Mucosa of descending colon (tissue), 3 donors: Measurements from ENCODE around the gene SACS. TPM values are rescaled to one million over a fixed set of nuclear protein-coding genes. Genes with fewer than 3 reads are reported as not detected.
"Not testable (repeated sequence)": the region's sequence is repeated elsewhere in the genome, so short reads cannot be mapped to it uniquely, and the experiment has no call there.

ENCODE experiments used
- ATAC-seq: fragments of 200-7000 bp; cut with Tn5 transposase; one replicate; pipeline ENCODE4 v1.9.1; 2020; ENCODE audit warnings: mild to moderate bottlenecking, moderate library complexity
- DNase-seq, 3 donors: peaks; one replicate each; pipeline ENCODE4 v3.0.0-alpha.2; 2020
- H3K36me3 ChIP-seq: fragments of 200-600 bp; one replicate; pipeline ENCODE4 v1.8.0; 2021; ENCODE audit warnings: low read depth, mild to moderate bottlenecking
- H3K4me1 ChIP-seq: fragments of 200-600 bp; one replicate; pipeline ENCODE4 v1.8.0; 2021; ENCODE audit warnings: low read depth, mild to moderate bottlenecking
- H3K4me3 ChIP-seq: fragments of 200-600 bp; one replicate; pipeline ENCODE4 v1.8.0; 2021; ENCODE audit warnings: mild to moderate bottlenecking
- H3K9me3 ChIP-seq: fragments of 200-600 bp; one replicate; pipeline ENCODE4 v1.8.0; 2021; ENCODE audit warnings: mild to moderate bottlenecking
- intact Hi-C, 2 donors: fragments of 100-400 bp; cut with DNase I in 1 of 2; cut with micrococcal nuclease in 1 of 2; formaldehyde crosslinking; loops; one replicate each; pipeline versions ENCODE4 v1.11.0 to v1.11.1; 2022; cut with DNase I, micrococcal nuclease
- total RNA-seq, 3 donors: library from RNA; stranded (reverse); fragmentation: NEBNext Ultra II Directional in 2 of 3; extraction: Animal tissue kit (Norgen Biotek cat#: 25700) in 2 of 3; gene quantifications; one replicate each; pipeline versions ENCODE4 v1.2.1 to v1.2.4, GENCODE V29; 2021 to 2023
- TF ChIP-seq, protein P1 (sequence below): fragments of 200-600 bp; IDR thresholded peaks from one replicate; pipeline ENCODE4 v1.8.0; 2022; ENCODE audit warnings: antibody characterized with exemption, mild to moderate bottlenecking
- donor health status: DM: no; HTN: no; CAD: no; lungs with moderate emphysema.
- donor health status: DM: no; HTN: no; CAD: no.
- donor health status: DM: no; HTN: yes; CAD: no.

The SACS gene
- total RNA-seq, 3 donors from 2014 or later: 2.1 to 19.0 (median 3.7) TPM

DNA sequence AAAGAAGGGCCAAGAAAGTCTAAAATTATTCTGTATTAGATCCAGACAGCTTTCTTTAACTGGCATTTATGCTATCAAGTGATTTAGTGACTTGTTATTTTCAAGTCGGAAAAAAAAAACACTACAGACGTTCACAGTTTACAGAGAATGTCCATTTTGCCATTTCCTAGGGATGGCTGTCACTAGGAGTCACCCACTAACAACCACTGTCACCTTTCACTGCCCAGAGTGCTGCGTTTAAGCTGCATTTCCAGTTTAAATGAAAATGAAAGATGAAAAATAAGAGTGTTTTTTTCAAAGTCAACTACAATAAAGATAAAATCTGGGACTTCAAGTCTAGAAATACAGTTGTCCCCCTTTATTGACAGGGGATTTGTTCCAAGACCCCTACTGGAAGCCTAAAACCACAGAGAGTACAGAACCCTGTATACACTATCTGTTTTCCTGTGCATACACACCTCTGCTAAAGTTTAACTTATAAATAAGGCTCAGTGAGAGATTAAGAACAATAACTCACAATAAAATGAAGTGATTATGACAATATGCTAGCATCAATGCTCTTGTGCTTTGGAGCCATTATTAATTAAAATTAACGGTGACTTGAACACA is 112.5 kb downstream of the SACS start:
- Histone ChIP-seq H3K4me3 (no peak overlapping the region), H3K4me1 (no peaks in the 10 kb centered on the region), H3K9me3 (no peaks in the 10 kb centered on the region), H3K36me3 (no peaks in the 10 kb centered on the region)
- intact Hi-C loops: no loop called here
- TF ChIP-seq, protein P1, sequence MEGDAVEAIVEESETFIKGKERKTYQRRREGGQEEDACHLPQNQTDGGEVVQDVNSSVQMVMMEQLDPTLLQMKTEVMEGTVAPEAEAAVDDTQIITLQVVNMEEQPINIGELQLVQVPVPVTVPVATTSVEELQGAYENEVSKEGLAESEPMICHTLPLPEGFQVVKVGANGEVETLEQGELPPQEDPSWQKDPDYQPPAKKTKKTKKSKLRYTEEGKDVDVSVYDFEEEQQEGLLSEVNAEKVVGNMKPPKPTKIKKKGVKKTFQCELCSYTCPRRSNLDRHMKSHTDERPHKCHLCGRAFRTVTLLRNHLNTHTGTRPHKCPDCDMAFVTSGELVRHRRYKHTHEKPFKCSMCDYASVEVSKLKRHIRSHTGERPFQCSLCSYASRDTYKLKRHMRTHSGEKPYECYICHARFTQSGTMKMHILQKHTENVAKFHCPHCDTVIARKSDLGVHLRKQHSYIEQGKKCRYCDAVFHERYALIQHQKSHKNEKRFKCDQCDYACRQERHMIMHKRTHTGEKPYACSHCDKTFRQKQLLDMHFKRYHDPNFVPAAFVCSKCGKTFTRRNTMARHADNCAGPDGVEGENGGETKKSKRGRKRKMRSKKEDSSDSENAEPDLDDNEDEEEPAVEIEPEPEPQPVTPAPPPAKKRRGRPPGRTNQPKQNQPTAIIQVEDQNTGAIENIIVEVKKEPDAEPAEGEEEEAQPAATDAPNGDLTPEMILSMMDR: no peak
- ATAC-seq (no peak), DNase-seq (no peak)

DNA sequence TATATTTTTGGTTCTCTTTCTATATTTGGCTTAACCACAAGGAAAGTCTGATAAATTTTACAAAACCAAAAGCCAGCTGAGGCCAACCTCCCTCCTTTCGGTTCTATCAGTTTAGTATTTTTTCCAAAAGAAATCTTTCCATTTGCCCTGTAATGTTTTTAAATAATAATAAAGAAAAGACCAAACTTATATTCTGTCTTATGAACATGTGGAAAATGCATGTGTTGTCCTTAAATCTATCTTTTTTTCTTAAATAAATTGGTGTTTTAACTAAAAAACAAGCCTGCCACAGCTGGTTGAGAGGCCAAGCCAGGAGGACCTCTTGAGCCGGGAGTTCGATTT is 113.6 kb downstream of the SACS start:
- TF ChIP-seq, protein P1: no peak
- DNase-seq (no peak), ATAC-seq (no peak)
- no peaks in the 10 kb centered on the region for H3K4me1 ChIP-seq
- H3K9me3 ChIP-seq: no peaks in the 10 kb centered on the region
- intact Hi-C loops: no loop called here
- H3K4me3 ChIP-seq: no peak overlapping the region
- no peaks in the 10 kb centered on the region for H3K36me3 ChIP-seq

DNA sequence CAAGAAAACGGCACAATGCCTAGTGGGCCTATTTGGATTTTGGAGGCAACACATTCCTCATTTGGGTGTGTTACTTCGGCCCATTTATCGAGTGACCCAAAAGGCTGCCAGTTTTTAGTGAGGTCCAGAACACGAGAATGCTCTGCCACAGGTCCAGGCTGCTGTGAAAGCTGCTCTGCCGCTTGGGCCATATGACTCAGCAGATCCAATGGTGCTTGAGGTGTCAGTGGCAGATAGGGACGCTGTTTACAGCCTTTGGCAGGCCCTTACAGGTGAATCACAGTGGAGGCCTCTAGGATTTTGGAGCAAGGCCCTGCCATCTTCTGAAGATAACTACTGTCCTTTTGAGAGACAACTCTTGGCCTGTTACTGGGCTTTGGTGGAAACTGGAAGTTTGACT is 118.7 kb downstream of the SACS start:
- ATAC-seq, H3K9me3 ChIP-seq, H3K4me3 ChIP-seq, H3K36me3 ChIP-seq, H3K4me1 ChIP-seq, DNase-seq, intact Hi-C loops: not testable (repeated sequence)

DNA sequence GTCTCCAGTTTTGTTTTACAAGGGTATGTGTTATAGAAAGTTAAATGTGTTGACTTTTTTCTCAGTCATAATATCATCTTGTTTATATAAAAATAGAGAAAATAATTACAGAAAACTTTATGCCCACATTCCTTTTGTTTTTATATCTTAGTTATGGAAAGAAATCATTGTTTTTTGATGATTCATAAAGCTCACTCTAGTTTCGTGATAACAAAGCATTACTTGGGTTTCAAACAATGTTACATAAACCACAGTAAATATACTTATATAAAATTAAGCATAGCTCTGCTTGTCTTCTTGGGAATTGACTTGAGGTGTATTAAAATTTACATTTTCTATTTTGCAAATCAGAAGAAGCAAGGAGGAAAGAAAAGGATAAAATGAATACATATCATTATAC is 140.9 kb downstream of the SACS start:
- DNase-seq (no peak), ATAC-seq (no peak)
- Histone ChIP-seq H3K9me3 (no peaks in the 10 kb centered on the region), H3K4me3 (no peak overlapping the region), H3K36me3 (no peaks in the 10 kb centered on the region), H3K4me1 (no peaks in the 10 kb centered on the region)
- TF ChIP-seq, protein P1: no peak
- intact Hi-C loops: no loop called here

DNA sequence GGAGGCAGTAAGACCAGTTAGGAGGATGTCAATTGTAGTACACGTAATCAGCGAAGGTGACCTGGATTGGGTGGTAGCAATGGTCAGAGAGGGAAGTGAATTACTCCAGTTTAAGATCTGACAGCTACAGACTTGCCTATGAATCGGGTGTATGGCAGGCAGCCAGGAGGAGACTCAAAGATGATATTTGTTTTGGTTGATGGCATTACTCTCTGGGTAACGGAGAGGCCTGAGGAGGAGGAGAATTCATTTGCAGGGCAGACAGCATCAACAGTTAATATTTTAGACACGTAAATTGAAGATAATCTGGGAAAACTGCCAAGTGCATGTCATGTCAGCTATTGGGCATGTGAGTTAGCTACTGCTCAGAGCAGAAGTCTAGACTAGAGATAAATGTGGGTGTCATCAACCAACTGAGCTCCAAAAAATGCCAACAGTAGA is 143.6 kb downstream of the SACS start:
- TF ChIP-seq, protein P1: no peak
- DNase-seq (no peak), ATAC-seq (no peak)
- Histone ChIP-seq H3K4me1 (no peaks in the 10 kb centered on the region), H3K36me3 (no peaks in the 10 kb centered on the region), H3K4me3 (no peak overlapping the region), H3K9me3 (no peaks in the 10 kb centered on the region)
- intact Hi-C loops: no loop called here

DNA sequence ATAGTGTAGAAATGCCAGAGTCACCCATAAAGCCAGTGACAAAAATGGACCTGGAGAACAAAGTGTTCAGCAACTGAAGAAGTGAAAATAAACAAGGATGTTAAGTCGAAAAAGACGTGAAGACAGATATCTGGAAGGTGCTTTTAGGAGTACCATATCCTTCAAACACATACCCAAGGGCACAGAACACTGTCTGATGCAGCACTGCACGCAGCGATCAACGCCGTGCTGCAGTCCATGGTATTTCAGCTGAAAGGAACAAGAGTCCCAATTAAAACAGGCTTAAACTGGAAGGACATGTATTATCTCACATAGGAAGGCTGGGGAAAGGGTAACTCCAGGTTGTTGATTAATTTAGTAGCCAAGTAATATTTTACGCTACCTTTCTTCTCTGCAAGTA is 144.5 kb downstream of the SACS start:
- intact Hi-C loops: no loop called here

More for the DNA sequence above, 144.5 kb downstream of the SACS start:
- DNase-seq (no peak), ATAC-seq (no peak)
- Histone ChIP-seq H3K4me1 (no peaks in the 10 kb centered on the region), H3K9me3 (no peaks in the 10 kb centered on the region), H3K36me3 (no peaks in the 10 kb centered on the region), H3K4me3 (no peak overlapping the region)
- TF ChIP-seq, protein P1: no peak
